Myocyte (in vitro differentiated cells): Measurements from ENCODE around the gene HUWE1. TPM values are rescaled to one million over a fixed set of nuclear protein-coding genes. Genes with fewer than 3 reads are reported as not detected.
"Not testable (repeated sequence)": the region's sequence is repeated elsewhere in the genome, so short reads cannot be mapped to it uniquely, and the experiment has no call there.

ENCODE experiments used
- DNase-seq: peaks from one replicate; pipeline ENCODE4 v3.0.0-alpha.2; 2012; ENCODE audit warnings: low read depth
- polyA plus RNA-seq: library from polyadenylated mRNA; unstranded; fragments of >200 nt; gene quantifications from one replicate; pipeline ENCODE4 v1.2.1, GENCODE V29; 2012; ENCODE audit warnings: missing spikeins
- total RNA-seq: library from RNA; depleted of rRNA; stranded (reverse); fragments of >200 nt; gene quantifications from 2 replicates; pipeline ENCODE4 v1.2.3, GENCODE V29; 2014

The HUWE1 gene
- total RNA-seq: 107 and 118 TPM in 2 replicates
- polyA plus RNA-seq: 78.7 TPM

GRCh38 chrX:53686151-53686885 lies at the start of gene HUWE1:
Gene HUWE1, minus strand, starts transcription at chrX:53686719. Its CDS starts 32,612 bp downstream, at chrX:53654107.
- peak; percentile 77 for DNase-seq

GRCh38 chrX:53732797-53733196 lies 46.3 kb upstream of the HUWE1 start:
- DNase-seq: no peak

GRCh38 chrX:53729751-53730150 lies 43.2 kb upstream of the HUWE1 start:
- no peak for DNase-seq

GRCh38 chrX:53728506-53728905 lies 42.0 kb upstream of the HUWE1 start:
- DNase-seq: no peak

GRCh38 chrX:53724872-53725271 lies 38.4 kb upstream of the HUWE1 start:
- no peak for DNase-seq

GRCh38 chrX:53723381-53723780 lies 36.9 kb upstream of the HUWE1 start:
- DNase-seq: no peak

- not testable (repeated sequence) for DNase-seq
These were observed 35.1 kb upstream of the HUWE1 start for GRCh38 chrX:53721610-53722009.

GRCh38 chrX:53719666-53720065 lies 33.1 kb upstream of the HUWE1 start:
- not testable (repeated sequence) for DNase-seq

GRCh38 chrX:53718073-53718472 lies 31.6 kb upstream of the HUWE1 start:
- no peak for DNase-seq

GRCh38 chrX:53717205-53717604 lies 30.7 kb upstream of the HUWE1 start:
- DNase-seq: no peak

- no peak for DNase-seq
These were observed 30.0 kb upstream of the HUWE1 start for GRCh38 chrX:53716328-53717088.

GRCh38 chrX:53715346-53715924 lies 28.9 kb upstream of the HUWE1 start:
- DNase-seq: no peak

- no peak for DNase-seq
These were observed 28.2 kb upstream of the HUWE1 start for GRCh38 chrX:53714580-53715345.

- DNase-seq: no peak
These were observed 27.6 kb upstream of the HUWE1 start for GRCh38 chrX:53713987-53714579.

GRCh38 chrX:53711436-53711835 lies 24.9 kb upstream of the HUWE1 start:
- no peak for DNase-seq

GRCh38 chrX:53704854-53705253 lies 18.3 kb upstream of the HUWE1 start:
- DNase-seq: no peak

- DNase-seq: no peak
These were observed 17.8 kb upstream of the HUWE1 start for GRCh38 chrX:53704294-53704693.

GRCh38 chrX:53695946-53696549 lies 9.5 kb upstream of the HUWE1 start:
- no peak for DNase-seq

- no peak for DNase-seq
These were observed 8.1 kb upstream of the HUWE1 start for GRCh38 chrX:53694642-53695041.

- no peak for DNase-seq
These were observed 1.8 kb upstream of the HUWE1 start for GRCh38 chrX:53688300-53688699.

- no peak for DNase-seq
These were observed 808 bp downstream of the HUWE1 start for GRCh38 chrX:53685711-53686110.
